ENCODE measurements around the gene KCNA10. TPM values are rescaled to one million over a fixed set of nuclear protein-coding genes. Genes with fewer than 3 reads are reported as not detected.

The KCNA10 gene
- total and polyA plus RNA-seq, 10 of the 15 experiments (the other 5 are each of a cell fraction or from before 2014, with no cell fraction given): not detected

DNA sequence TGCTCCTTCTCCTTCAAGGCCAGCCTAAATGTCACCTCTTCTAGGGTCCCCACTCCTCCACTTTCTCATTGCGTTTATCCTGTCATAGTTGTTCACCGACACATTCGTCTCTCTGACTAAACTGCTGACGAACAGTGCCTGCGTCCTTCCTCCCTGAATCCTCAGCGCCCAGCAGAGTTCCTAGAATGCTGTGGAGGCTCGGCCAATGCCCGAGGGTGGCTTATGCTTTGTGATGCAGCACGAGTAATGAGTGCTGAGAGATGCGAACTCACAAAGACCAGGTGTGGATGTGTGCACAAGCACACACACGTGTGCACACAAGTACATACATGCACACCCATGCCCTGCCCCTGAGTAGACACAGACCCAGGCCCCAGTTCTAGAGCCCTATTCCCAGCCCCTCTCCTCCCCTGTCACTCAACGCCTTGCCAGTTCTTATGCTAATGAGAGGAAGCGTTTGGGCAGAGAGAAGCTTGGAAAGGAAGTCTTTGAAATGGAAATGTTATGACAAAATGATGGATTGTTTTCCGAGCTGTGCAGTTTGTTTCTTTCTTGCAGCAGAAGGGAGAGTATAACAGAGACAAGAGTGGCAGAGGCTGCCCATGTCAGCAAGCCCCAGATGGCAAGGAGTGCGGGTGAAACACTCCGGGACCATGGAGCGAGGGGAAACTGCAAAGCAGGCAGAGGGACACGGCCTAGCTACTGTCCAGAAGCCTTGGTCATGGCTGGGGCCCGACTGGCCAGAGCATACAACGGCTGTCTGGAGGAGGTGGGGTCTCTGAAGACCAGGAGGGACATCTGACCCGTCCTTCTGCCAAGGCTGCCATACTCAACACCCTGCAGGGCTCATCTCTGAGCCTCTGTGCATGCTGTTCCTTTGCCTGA, 24.2 kb downstream of the KCNA10 start:
- Histone ChIP-seq H3K4me3 (no peak overlapping the region), H3K79me2 (ENCODE audit: control insufficient read depth, insufficient read depth, low read length) (no peaks in the 10 kb centered on the region), H2AFZ (ENCODE audit: control insufficient read depth, low read depth, low read length) (no peak overlapping the region), H3K4me1 (ENCODE audit: control insufficient read depth, insufficient read depth, low read length) (no peaks in the 10 kb centered on the region), H3K9ac (ENCODE audit: control insufficient read depth, insufficient read depth, low read length) (no peak overlapping the region), H3K36me3 (ENCODE audit: control insufficient read depth in 2 of 2, insufficient read depth in 2 of 2, low read length in 1 of 2) (no peaks in the 10 kb centered on the region), H4K20me1 (ENCODE audit: control insufficient read depth, insufficient read depth) (no peaks in the 10 kb centered on the region), H3K27ac (ENCODE audit: control insufficient read depth, insufficient read depth) (no peak overlapping the region), H3K9me3 (replicated peaks; ENCODE audit: control insufficient read depth, insufficient read depth, low read length) (no peaks in the 10 kb centered on the region), H3K4me2 (ENCODE audit: control insufficient read depth, insufficient read depth) (no peak overlapping the region), H3K27me3 (replicated peaks in 1 of 2; ENCODE audit: control insufficient read depth in 2 of 2, insufficient read depth in 2 of 2, low read length in 1 of 2) (no peaks in the 10 kb centered on the region; a peak in 1 of 4 replicates)
- 16% methylated on average over 21 of the region's 21 CpGs for WGBS (ENCODE audit: insufficient coverage, insufficient replicate concordance, low lambda C conversion rate, missing lambda C conversion rate)
- DNase-seq (ENCODE audit: low read depth, low spot score) (no peak), ATAC-seq (no peak), FAIRE-seq (no peak)
- in situ Hi-C loops (cut with MboI): no loop called here
- RAD21 ChIA-PET (ENCODE audit: unreplicated experiment): interaction anchor here (0.9 to 2.8 kb wide), 10 partner anchors 16 to 301 kb away, joined by 3 to 22 read pairs (median 4); partner anchors contain the start of genes KCNC4 and RBM15
- CTCF ChIA-PET: interaction anchor here (0.6 to 5.9 kb wide), 28 partner anchors 9 to 510 kb away, joined by 3 to 87 read pairs (median 8); partner anchors contain the start of genes AHCYL1 and KCNC4
- intact Hi-C loops (cut with micrococcal nuclease; ENCODE audit: unreplicated experiment): no loop called here
- POLR2A ChIA-PET: no interaction called here
- SMC1A ChIA-PET (ENCODE audit: uncharacterized antibody, unreplicated experiment): interaction anchor here (1.4 to 3.5 kb wide), 9 partner anchors 29 to 403 kb away, joined by 4 to 28 read pairs (median 8); no protein-coding TSS in a partner anchor
- no TSS peak for BruUV-seq (replicated peaks)
- TF ChIP-seq SMAD5 (IDR thresholded peaks at IDR 0.05; ENCODE audit: low read depth): no peak
- TF ChIP-seq, protein P1, sequence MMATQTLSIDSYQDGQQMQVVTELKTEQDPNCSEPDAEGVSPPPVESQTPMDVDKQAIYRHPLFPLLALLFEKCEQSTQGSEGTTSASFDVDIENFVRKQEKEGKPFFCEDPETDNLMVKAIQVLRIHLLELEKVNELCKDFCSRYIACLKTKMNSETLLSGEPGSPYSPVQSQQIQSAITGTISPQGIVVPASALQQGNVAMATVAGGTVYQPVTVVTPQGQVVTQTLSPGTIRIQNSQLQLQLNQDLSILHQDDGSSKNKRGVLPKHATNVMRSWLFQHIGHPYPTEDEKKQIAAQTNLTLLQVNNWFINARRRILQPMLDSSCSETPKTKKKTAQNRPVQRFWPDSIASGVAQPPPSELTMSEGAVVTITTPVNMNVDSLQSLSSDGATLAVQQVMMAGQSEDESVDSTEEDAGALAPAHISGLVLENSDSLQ (IDR thresholded peaks at IDR 0.05): no peak
- TF ChIP-seq, protein P2, sequence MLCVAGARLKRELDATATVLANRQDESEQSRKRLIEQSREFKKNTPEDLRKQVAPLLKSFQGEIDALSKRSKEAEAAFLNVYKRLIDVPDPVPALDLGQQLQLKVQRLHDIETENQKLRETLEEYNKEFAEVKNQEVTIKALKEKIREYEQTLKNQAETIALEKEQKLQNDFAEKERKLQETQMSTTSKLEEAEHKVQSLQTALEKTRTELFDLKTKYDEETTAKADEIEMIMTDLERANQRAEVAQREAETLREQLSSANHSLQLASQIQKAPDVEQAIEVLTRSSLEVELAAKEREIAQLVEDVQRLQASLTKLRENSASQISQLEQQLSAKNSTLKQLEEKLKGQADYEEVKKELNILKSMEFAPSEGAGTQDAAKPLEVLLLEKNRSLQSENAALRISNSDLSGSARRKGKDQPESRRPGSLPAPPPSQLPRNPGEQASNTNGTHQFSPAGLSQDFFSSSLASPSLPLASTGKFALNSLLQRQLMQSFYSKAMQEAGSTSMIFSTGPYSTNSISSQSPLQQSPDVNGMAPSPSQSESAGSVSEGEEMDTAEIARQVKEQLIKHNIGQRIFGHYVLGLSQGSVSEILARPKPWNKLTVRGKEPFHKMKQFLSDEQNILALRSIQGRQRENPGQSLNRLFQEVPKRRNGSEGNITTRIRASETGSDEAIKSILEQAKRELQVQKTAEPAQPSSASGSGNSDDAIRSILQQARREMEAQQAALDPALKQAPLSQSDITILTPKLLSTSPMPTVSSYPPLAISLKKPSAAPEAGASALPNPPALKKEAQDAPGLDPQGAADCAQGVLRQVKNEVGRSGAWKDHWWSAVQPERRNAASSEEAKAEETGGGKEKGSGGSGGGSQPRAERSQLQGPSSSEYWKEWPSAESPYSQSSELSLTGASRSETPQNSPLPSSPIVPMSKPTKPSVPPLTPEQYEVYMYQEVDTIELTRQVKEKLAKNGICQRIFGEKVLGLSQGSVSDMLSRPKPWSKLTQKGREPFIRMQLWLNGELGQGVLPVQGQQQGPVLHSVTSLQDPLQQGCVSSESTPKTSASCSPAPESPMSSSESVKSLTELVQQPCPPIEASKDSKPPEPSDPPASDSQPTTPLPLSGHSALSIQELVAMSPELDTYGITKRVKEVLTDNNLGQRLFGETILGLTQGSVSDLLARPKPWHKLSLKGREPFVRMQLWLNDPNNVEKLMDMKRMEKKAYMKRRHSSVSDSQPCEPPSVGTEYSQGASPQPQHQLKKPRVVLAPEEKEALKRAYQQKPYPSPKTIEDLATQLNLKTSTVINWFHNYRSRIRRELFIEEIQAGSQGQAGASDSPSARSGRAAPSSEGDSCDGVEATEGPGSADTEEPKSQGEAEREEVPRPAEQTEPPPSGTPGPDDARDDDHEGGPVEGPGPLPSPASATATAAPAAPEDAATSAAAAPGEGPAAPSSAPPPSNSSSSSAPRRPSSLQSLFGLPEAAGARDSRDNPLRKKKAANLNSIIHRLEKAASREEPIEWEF (IDR thresholded peaks at IDR 0.05; ENCODE audit: insufficient replicate concordance, low read depth, low read length): no peak
- TF ChIP-seq, protein P3, sequence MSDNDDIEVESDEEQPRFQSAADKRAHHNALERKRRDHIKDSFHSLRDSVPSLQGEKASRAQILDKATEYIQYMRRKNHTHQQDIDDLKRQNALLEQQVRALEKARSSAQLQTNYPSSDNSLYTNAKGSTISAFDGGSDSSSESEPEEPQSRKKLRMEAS (IDR thresholded peaks at IDR 0.05; ENCODE audit: low read depth, low read length): no peak
- TF ChIP-seq EGR1 (IDR thresholded peaks at IDR 0.05; ENCODE audit: borderline replicate concordance in 1 of 2, low read depth in 2 of 2, low read length in 2 of 2): no peak
- no peak for TF ChIP-seq MEF2B (IDR thresholded peaks at IDR 0.05; ENCODE audit: partially characterized antibody, poor library complexity, severe bottlenecking)
- no peak for TF ChIP-seq BRCA1 (IDR thresholded peaks at IDR 0.05; ENCODE audit: low read depth, low read length)
- no peak for TF ChIP-seq HDAC2 (IDR thresholded peaks at IDR 0.05)
- TF ChIP-seq RAD51 (IDR thresholded peaks at IDR 0.05): no peak
- TF ChIP-seq, protein P4, sequence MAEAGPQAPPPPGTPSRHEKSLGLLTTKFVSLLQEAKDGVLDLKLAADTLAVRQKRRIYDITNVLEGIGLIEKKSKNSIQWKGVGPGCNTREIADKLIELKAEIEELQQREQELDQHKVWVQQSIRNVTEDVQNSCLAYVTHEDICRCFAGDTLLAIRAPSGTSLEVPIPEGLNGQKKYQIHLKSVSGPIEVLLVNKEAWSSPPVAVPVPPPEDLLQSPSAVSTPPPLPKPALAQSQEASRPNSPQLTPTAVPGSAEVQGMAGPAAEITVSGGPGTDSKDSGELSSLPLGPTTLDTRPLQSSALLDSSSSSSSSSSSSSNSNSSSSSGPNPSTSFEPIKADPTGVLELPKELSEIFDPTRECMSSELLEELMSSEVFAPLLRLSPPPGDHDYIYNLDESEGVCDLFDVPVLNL (IDR thresholded peaks at IDR 0.05; ENCODE audit: low read depth, low read length): no peak
- no peak for TF ChIP-seq RCOR1 (conservative IDR thresholded peaks at IDR 0.05; ENCODE audit: low read depth, low read length)
- no peak for TF ChIP-seq ATF7 (IDR thresholded peaks at IDR 0.05; ENCODE audit: low read depth)
- TF ChIP-seq MXI1 (IDR thresholded peaks at IDR 0.05; ENCODE audit: low read depth, low read length): no peak
- no peak for TF ChIP-seq YBX1 (IDR thresholded peaks at IDR 0.05)
- TF ChIP-seq, protein P5, sequence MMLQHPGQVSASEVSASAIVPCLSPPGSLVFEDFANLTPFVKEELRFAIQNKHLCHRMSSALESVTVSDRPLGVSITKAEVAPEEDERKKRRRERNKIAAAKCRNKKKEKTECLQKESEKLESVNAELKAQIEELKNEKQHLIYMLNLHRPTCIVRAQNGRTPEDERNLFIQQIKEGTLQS (IDR thresholded peaks at IDR 0.05; ENCODE audit: borderline replicate concordance, extremely low read depth, low read depth, low read length): no peak
